Testis (tissue), 2 donors: ENCODE data around the gene INF2.

Experiments
- POLR2A ChIP-seq: fragments of 450-650 bp; IDR thresholded peaks from one replicate; pipeline ENCODE4 v1.6.1; 2017; ENCODE audit warnings: antibody characterized with exemption, mild to moderate bottlenecking, moderate library complexity
- TF ChIP-seq, protein P1 (sequence below), 3 experiments: fragments of 450-650 bp in 2 of 3; fragments of 200-600 bp in 1 of 3; sonication (generic) in 1 of 3; IDR thresholded peaks; one replicate each; pipeline ENCODE4 v1.5.1; 2016 to 2019; ENCODE audit warnings: antibody characterized with exemption in 3 of 3, mild to moderate bottlenecking in 2 of 3, moderate library complexity in 1 of 3

DNA sequence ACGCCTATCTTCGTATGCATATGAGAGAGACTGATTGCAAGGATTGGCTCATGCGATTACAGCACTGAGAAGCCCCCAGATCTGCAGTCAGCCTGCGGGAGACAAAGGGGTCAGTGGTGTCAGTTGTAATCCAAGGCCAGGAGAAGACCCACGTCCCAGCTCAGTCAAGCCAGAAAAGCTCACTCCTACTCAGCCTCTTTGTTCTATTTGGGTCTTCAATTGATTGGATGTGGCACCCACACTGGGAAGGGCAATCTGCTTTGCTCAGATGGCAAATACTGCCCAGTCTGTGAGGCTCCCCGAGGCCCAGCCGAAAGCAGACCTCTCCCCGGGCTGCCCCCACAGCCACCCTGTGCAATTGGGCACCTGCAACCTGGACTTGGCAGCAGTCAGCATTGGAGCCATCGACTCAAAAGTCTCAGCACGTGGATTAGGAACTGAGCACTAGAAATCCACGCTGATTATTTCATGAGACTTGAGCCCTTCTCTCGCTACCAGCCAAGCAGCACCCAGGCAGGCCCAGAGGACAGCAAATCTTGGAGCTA lies 45.3 kb upstream of the INF2 start:
- TF ChIP-seq, protein P1, sequence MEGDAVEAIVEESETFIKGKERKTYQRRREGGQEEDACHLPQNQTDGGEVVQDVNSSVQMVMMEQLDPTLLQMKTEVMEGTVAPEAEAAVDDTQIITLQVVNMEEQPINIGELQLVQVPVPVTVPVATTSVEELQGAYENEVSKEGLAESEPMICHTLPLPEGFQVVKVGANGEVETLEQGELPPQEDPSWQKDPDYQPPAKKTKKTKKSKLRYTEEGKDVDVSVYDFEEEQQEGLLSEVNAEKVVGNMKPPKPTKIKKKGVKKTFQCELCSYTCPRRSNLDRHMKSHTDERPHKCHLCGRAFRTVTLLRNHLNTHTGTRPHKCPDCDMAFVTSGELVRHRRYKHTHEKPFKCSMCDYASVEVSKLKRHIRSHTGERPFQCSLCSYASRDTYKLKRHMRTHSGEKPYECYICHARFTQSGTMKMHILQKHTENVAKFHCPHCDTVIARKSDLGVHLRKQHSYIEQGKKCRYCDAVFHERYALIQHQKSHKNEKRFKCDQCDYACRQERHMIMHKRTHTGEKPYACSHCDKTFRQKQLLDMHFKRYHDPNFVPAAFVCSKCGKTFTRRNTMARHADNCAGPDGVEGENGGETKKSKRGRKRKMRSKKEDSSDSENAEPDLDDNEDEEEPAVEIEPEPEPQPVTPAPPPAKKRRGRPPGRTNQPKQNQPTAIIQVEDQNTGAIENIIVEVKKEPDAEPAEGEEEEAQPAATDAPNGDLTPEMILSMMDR (IDR thresholded peaks at IDR 0.05), result no peak
- no peak for TF ChIP-seq POLR2A
